ENCODE data around the gene CCP110.

- TF ChIP-seq CTCF (IDR thresholded peaks at IDR 0.05) (no peak), POLR2A (IDR thresholded peaks at IDR 0.05) (no peak)
Observed at GRCh38 chr16:19574615-19575014, 50.9 kb downstream of the CCP110 start.

Measured in transverse colon (tissue), 3 donors.